Measurements from ENCODE around the gene FIGLA. TPM values are rescaled to one million over a fixed set of nuclear protein-coding genes. Genes with fewer than 3 reads are reported as not detected.

The FIGLA gene
- total and polyA plus RNA-seq, 2 donors (not counting 1 experiment from before 2014, with no cell fraction given), result not detected

- no peak overlapping the region for H3K4me3 ChIP-seq (ENCODE audit: control extremely low read depth in 1 of 5, extremely low read depth in 1 of 5, insufficient read depth in 1 of 5, low read depth in 2 of 5, low read length in 4 of 5)
- WGBS (ENCODE audit: insufficient coverage), result 92% methylated on average over 12 of the region's 12 CpGs
- H3K9ac ChIP-seq (ENCODE audit: low read length), result no peak overlapping the region
- H3K9me3 Mint-ChIP-seq (ENCODE audit: insufficient read depth), result no peaks in the 10 kb centered on the region
- peaks cover 0 to 7% (median 0%) of the 10 kb centered on the region in 3 donors for H3K9me3 ChIP-seq (ENCODE audit: control extremely low read depth in 1 of 3, control insufficient read depth in 2 of 3, insufficient read depth in 1 of 3, low read length in 2 of 3)
- no peak overlapping the region for H3K27ac Mint-ChIP-seq
- H3K4me1 ChIP-seq (ENCODE audit: control insufficient read depth in 2 of 2, insufficient read depth in 2 of 2, low read length in 2 of 2), result no peaks in the 10 kb centered on the region
- ChIA-PET CTCF (no interaction called here), POLR2A (no interaction called here)
- H3K4me3 Mint-ChIP-seq, result no peak overlapping the region
- H2AFZ ChIP-seq (ENCODE audit: insufficient read depth, low read depth, low read length, poor library complexity, severe bottlenecking), result no peak overlapping the region
- no peaks in the 10 kb centered on the region for H3K79me2 ChIP-seq (ENCODE audit: control insufficient read depth, insufficient read depth, low read length)
- intact Hi-C loops (cut with micrococcal nuclease), result no loop called here
- TF ChIP-seq CTCF (IDR thresholded peaks at IDR 0.05) (no peak), EZH2 (IDR thresholded peaks at IDR 0.05; ENCODE audit: borderline replicate concordance, insufficient read depth, low read depth, low read length, poor library complexity, severe bottlenecking) (no peak)
- DNase-seq, result no peak
- H3K27me3 Mint-ChIP-seq, result peaks cover 11% of the 10 kb centered on the region
- no peak for ATAC-seq (ENCODE audit: low read depth)
- no peaks in the 10 kb centered on the region for H3K36me3 ChIP-seq (replicated peaks in 1 of 2; ENCODE audit: control extremely low read depth in 1 of 2, control insufficient read depth in 1 of 2, extremely low read depth in 1 of 2, insufficient read depth in 2 of 2, low read length in 1 of 2)
- peaks cover 0 to 7% (median 2%) of the 10 kb centered on the region in 4 experiments for H3K27me3 ChIP-seq (replicated peaks in 1 of 4; ENCODE audit: control extremely low read depth in 1 of 4, control insufficient read depth in 3 of 4, insufficient read depth in 4 of 4, low read length in 3 of 4)
- H4K20me1 ChIP-seq (ENCODE audit: control insufficient read depth, insufficient read depth, low read length, poor library complexity, severe bottlenecking), result no peaks in the 10 kb centered on the region
- H3K4me1 Mint-ChIP-seq, result no peaks in the 10 kb centered on the region
- no peak overlapping the region for H3K4me2 ChIP-seq (replicated peaks; ENCODE audit: low read depth, low read length, poor library complexity, severe bottlenecking)
- no peak overlapping the region for H3K27ac ChIP-seq (ENCODE audit: low read length in 2 of 2)
Measured at GRCh38 chr2:70808983-70809958, 18.8 kb upstream of the FIGLA start.

- no peaks in the 10 kb centered on the region for H3K79me2 ChIP-seq (ENCODE audit: control insufficient read depth, insufficient read depth, low read length)
- H3K4me3 ChIP-seq (ENCODE audit: control extremely low read depth in 1 of 5, extremely low read depth in 1 of 5, insufficient read depth in 1 of 5, low read depth in 2 of 5, low read length in 4 of 5), result no peak overlapping the region
- H3K36me3 ChIP-seq (replicated peaks in 1 of 2; ENCODE audit: control extremely low read depth in 1 of 2, control insufficient read depth in 1 of 2, extremely low read depth in 1 of 2, insufficient read depth in 2 of 2, low read length in 1 of 2), result no peaks in the 10 kb centered on the region
- ChIA-PET POLR2A (no interaction called here), CTCF (no interaction called here)
- intact Hi-C loops (cut with micrococcal nuclease), result no loop called here
- DNase-seq (no peak), ATAC-seq (ENCODE audit: low read depth) (no peak)
- no peak overlapping the region for H3K4me3 Mint-ChIP-seq
- H3K4me1 ChIP-seq (ENCODE audit: control insufficient read depth in 2 of 2, insufficient read depth in 2 of 2, low read length in 2 of 2), result no peaks in the 10 kb centered on the region
- H3K4me2 ChIP-seq (replicated peaks; ENCODE audit: low read depth, low read length, poor library complexity, severe bottlenecking), result no peak overlapping the region
- no peak overlapping the region for H3K27ac ChIP-seq (ENCODE audit: low read length in 2 of 2)
- no peak overlapping the region for H3K9ac ChIP-seq (ENCODE audit: low read length)
- H3K27me3 ChIP-seq (replicated peaks in 1 of 4; ENCODE audit: control extremely low read depth in 1 of 4, control insufficient read depth in 3 of 4, insufficient read depth in 4 of 4, low read length in 3 of 4), result peaks cover 0 to 7% (median 2%) of the 10 kb centered on the region in 4 experiments
- TF ChIP-seq EZH2 (IDR thresholded peaks at IDR 0.05; ENCODE audit: borderline replicate concordance, insufficient read depth, low read depth, low read length, poor library complexity, severe bottlenecking), result no peak
- TF ChIP-seq CTCF (IDR thresholded peaks at IDR 0.05), result no peak
- H3K27me3 Mint-ChIP-seq, result peaks cover 10% of the 10 kb centered on the region
- H2AFZ ChIP-seq (ENCODE audit: insufficient read depth, low read depth, low read length, poor library complexity, severe bottlenecking), result no peak overlapping the region
- H3K9me3 ChIP-seq (ENCODE audit: control extremely low read depth in 1 of 3, control insufficient read depth in 2 of 3, insufficient read depth in 1 of 3, low read length in 2 of 3), result peaks cover 0 to 7% (median 0%) of the 10 kb centered on the region in 3 donors
- H3K4me1 Mint-ChIP-seq, result no peaks in the 10 kb centered on the region
- no peaks in the 10 kb centered on the region for H3K9me3 Mint-ChIP-seq (ENCODE audit: insufficient read depth)
- no peaks in the 10 kb centered on the region for H4K20me1 ChIP-seq (ENCODE audit: control insufficient read depth, insufficient read depth, low read length, poor library complexity, severe bottlenecking)
- 90% methylated on average over 2 of the region's 4 CpGs for WGBS (ENCODE audit: insufficient coverage)
- H3K27ac Mint-ChIP-seq, result no peak overlapping the region
Measured at GRCh38 chr2:70807828-70808118, 17.3 kb upstream of the FIGLA start.

All from B cell (primary cell).